Measurements from ENCODE around the gene IGFLR1.

GRCh38 chr19:35720648-35721047, 21.6 kb downstream of the IGFLR1 start:
- no peak for TF ChIP-seq TEAD1 (CRISPR knock-in tag; IDR thresholded peaks at IDR 0.05)
- TF ChIP-seq GATAD2A (IDR thresholded peaks at IDR 0.05): no peak
- no peak for TF ChIP-seq CBX8 (IDR thresholded peaks at IDR 0.05; ENCODE audit: borderline replicate concordance, extremely low read depth, low read depth, low read length, poor library complexity, severe bottlenecking)
- no peak for TF ChIP-seq CEBPB (tag; IDR thresholded peaks at IDR 0.05)
- no peak for TF ChIP-seq MTA3 (IDR thresholded peaks at IDR 0.05; ENCODE audit: borderline replicate concordance)
